Chondrocyte (in vitro differentiated cells): ENCODE measurements around the gene CHL1. TPM values are rescaled to one million over a fixed set of nuclear protein-coding genes. Genes with fewer than 3 reads are reported as not detected.

Experiments
- DNase-seq: peaks from one replicate; pipeline ENCODE4 v3.0.0; 2021; ENCODE audit warnings: mixed read lengths, low spot score
- H3K27ac Mint-ChIP-seq: one replicate; pipeline ENCODE4 v1.8.0; 2021; ENCODE audit warnings: mild to moderate bottlenecking, moderate library complexity, mixed read lengths; ENCODE audit not compliant: unreplicated experiment
- H3K27me3 Mint-ChIP-seq: 2 replicates; pipeline ENCODE4 v1.8.0; 2021; ENCODE audit warnings: low read depth, mixed read lengths
- H3K36me3 Mint-ChIP-seq: 2 replicates; pipeline ENCODE4 v1.8.0; 2021; ENCODE audit warnings: low read depth, mixed read lengths
- H3K4me1 Mint-ChIP-seq: 2 replicates; pipeline ENCODE4 v1.8.0; 2021; ENCODE audit warnings: low read depth, mild to moderate bottlenecking, mixed read lengths
- H3K4me3 Mint-ChIP-seq: one replicate; pipeline ENCODE4 v1.8.0; 2021; ENCODE audit warnings: mild to moderate bottlenecking, moderate library complexity, mixed read lengths; ENCODE audit not compliant: unreplicated experiment
- H3K9me3 Mint-ChIP-seq: 2 replicates; pipeline ENCODE4 v1.8.0; 2021; ENCODE audit warnings: low read depth, mixed read lengths
- total RNA-seq: library from RNA; stranded (reverse); gene quantifications from 3 replicates; pipeline ENCODE4 v1.2.1, GENCODE V29; 2021
- TF ChIP-seq, protein P1 (sequence below): fragments of 200-600 bp; sonication (generic); IDR thresholded peaks from 2 replicates; pipeline ENCODE4 v1.5.0; 2021; ENCODE audit warnings: antibody characterized with exemption, mild to moderate bottlenecking, moderate library complexity

Gene CHL1
- total RNA-seq, 1 donor from 2014 or later = not detected

DNA sequence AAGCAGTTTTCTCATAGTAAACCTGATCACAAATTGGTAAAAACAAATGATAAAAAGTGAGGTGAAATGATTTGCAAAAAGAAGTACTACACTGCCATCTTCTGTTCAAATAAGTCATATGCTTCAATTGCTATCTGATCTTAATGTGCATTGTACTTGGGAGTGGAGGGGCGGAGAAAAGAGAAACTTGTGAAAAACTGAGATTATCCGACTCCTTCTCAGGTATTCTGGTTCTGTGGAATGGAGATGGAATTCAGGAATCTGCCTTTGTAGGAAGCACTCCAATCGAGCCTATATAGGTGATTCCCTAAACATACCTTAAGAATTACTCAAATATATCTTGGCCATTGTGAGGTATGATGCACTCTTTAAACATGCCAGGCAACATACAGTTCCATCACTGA is 180.6 kb downstream of the CHL1 start:
- Mint-ChIP-seq H3K4me1 (peaks cover 3% of the 10 kb centered on the region), H3K36me3 (no peaks in the 10 kb centered on the region), H3K4me3 (no peak overlapping the region), H3K27me3 (peaks cover 18% of the 10 kb centered on the region), H3K27ac (no peak overlapping the region), H3K9me3 (no peaks in the 10 kb centered on the region)
- no peak for DNase-seq
- TF ChIP-seq, protein P1, sequence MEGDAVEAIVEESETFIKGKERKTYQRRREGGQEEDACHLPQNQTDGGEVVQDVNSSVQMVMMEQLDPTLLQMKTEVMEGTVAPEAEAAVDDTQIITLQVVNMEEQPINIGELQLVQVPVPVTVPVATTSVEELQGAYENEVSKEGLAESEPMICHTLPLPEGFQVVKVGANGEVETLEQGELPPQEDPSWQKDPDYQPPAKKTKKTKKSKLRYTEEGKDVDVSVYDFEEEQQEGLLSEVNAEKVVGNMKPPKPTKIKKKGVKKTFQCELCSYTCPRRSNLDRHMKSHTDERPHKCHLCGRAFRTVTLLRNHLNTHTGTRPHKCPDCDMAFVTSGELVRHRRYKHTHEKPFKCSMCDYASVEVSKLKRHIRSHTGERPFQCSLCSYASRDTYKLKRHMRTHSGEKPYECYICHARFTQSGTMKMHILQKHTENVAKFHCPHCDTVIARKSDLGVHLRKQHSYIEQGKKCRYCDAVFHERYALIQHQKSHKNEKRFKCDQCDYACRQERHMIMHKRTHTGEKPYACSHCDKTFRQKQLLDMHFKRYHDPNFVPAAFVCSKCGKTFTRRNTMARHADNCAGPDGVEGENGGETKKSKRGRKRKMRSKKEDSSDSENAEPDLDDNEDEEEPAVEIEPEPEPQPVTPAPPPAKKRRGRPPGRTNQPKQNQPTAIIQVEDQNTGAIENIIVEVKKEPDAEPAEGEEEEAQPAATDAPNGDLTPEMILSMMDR = peak; percentile 77

GRCh38 chr3:380801-381200 is 184.2 kb downstream of the CHL1 start:
- no peak overlapping the region for H3K27ac Mint-ChIP-seq
- DNase-seq = no peak
- H3K4me1 Mint-ChIP-seq = peaks cover 3% of the 10 kb centered on the region
- H3K36me3 Mint-ChIP-seq = no peaks in the 10 kb centered on the region
- H3K9me3 Mint-ChIP-seq = no peaks in the 10 kb centered on the region
- TF ChIP-seq, protein P1 = no peak
- H3K4me3 Mint-ChIP-seq = no peak overlapping the region
- H3K27me3 Mint-ChIP-seq = peaks cover 15% of the 10 kb centered on the region

DNA sequence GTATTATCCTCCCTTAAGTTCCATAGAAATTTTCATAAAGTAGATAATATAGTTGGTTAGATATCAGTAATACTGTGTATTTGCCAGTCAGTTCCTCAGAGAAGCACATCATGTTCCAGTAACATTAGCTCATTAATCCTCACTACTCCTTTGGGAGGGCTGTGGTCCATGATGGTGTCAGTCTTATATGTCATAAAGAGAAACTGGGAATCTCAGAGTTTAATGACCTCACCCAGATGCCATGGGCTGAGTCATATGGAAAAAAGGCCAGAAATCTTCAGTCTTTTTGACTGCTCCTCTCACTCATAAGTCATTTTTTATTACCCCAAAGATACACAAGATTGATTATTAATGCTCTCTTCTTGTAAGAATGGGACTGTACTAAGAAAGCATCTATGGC is 188.6 kb downstream of the CHL1 start:
- Mint-ChIP-seq H3K9me3 (no peaks in the 10 kb centered on the region), H3K4me1 (no peaks in the 10 kb centered on the region), H3K27me3 (no peaks in the 10 kb centered on the region)

GRCh38 chr3:394775-395174 is 198.2 kb downstream of the CHL1 start:
- H3K27me3 Mint-ChIP-seq = no peaks in the 10 kb centered on the region
- no peaks in the 10 kb centered on the region for H3K4me1 Mint-ChIP-seq
- TF ChIP-seq, protein P1 = no peak
- H3K4me3 Mint-ChIP-seq = no peak overlapping the region
- no peaks in the 10 kb centered on the region for H3K36me3 Mint-ChIP-seq
- no peak overlapping the region for H3K27ac Mint-ChIP-seq
- peaks cover 4% of the 10 kb centered on the region for H3K9me3 Mint-ChIP-seq
- DNase-seq = no peak

More for the DNA sequence above, 188.6 kb downstream of the CHL1 start:
- no peak overlapping the region for H3K27ac Mint-ChIP-seq
- H3K36me3 Mint-ChIP-seq = no peaks in the 10 kb centered on the region
- no peak overlapping the region for H3K4me3 Mint-ChIP-seq
- no peak for DNase-seq
- TF ChIP-seq, protein P1 = no peak

DNA sequence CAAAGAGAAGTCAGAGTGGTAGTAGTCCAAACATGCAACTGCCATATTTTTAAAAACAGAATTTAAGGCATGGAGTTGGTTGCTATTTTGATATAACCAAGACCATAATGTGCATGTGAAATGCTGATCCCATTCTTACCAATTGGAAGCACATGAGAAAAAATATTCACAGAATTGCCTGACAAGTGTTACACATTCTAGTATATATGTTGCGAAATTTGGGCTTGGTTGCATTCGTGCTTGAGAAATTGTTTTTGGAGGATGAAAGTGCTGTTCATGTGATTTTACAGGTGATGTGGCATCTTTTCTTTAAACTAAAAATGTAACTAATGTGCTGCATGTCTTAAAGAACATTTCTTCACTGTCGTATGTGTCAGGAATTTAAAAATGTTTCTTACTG is 199.7 kb downstream of the CHL1 start:
- Mint-ChIP-seq H3K4me1 (no peaks in the 10 kb centered on the region), H3K36me3 (no peaks in the 10 kb centered on the region), H3K27ac (no peak overlapping the region), H3K27me3 (no peaks in the 10 kb centered on the region), H3K4me3 (no peak overlapping the region), H3K9me3 (peaks cover 4% of the 10 kb centered on the region)
- no peak for DNase-seq
- TF ChIP-seq, protein P1 = no peak
